NCI-H345 (cell line): ENCODE measurements around the gene PTGER2.

Experiments used
- DNase-seq: peaks from one replicate; lab custom pipeline; 2025; lab: John Stamatoyannopoulos, UW

PTGER2 gene

GRCh38 chr14:52305014-52305413, 9.1 kb upstream of the PTGER2 start:
- no peak for DNase-seq

- no peak for DNase-seq
Measured at GRCh38 chr14:52307376-52307775, 6.7 kb upstream of the PTGER2 start.

DNA sequence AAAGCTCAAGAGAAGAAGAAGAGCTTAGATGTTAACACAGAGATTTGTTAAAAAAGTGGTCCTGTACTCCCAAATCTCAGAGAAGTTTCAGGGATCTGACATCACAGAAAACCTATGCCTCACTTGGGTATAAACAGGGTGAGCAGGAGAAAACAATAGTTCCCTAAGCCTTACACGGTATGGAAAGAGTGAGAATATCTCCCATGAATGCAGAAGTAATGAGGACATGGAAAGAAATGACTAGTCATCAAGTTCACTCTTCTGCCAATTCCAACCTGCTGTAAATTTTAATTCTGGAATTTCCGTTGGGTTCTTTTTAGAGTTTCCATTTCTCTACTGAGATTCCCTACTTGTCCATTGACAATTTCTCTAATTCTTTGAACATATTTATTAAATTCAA, 6.2 kb upstream of the PTGER2 start:
- no peak for DNase-seq

GRCh38 chr14:52310541-52310940, 3.6 kb upstream of the PTGER2 start:
- no peak for DNase-seq

DNA sequence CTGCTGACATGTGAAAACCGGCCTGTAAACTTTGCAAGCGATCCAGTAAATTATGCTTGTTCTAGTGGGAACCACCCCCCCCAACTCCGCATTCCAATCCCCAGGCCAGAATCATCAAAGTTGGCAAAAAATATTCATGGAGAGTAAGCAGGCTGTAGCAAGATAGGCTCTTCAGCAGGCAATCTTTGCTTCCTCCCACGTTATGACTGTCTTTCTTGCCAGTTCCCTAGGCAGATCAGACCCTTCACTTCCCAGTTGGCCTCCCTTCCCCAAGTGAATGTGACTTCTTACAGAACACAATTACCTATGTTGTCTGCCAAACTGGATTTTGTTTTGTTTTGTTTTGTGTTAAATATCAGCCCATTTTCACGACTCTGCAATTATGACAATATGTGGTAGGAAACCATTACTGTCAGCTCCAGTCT, 1.2 kb upstream of the PTGER2 start:
- DNase-seq, result no peak

DNA sequence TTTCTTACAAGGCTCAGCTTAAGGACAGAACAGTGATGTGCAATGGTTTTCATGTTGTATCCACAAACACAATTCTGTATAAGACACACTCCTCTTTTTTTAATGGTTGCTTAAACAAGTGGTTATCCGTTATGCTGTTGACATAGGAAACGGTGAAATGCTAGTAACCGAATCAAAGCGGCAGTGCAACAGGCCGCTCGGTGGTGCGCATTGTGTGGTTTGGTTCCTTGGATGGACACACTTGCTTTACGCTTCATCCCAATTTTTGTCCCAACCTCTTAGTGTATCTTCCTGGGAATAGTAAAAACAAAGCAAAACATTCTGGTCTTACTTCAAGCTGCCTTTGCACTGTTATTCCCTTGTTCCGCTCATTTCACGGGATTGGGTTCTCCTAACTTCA, 650 bp upstream of the PTGER2 start:
- no peak for DNase-seq

DNA sequence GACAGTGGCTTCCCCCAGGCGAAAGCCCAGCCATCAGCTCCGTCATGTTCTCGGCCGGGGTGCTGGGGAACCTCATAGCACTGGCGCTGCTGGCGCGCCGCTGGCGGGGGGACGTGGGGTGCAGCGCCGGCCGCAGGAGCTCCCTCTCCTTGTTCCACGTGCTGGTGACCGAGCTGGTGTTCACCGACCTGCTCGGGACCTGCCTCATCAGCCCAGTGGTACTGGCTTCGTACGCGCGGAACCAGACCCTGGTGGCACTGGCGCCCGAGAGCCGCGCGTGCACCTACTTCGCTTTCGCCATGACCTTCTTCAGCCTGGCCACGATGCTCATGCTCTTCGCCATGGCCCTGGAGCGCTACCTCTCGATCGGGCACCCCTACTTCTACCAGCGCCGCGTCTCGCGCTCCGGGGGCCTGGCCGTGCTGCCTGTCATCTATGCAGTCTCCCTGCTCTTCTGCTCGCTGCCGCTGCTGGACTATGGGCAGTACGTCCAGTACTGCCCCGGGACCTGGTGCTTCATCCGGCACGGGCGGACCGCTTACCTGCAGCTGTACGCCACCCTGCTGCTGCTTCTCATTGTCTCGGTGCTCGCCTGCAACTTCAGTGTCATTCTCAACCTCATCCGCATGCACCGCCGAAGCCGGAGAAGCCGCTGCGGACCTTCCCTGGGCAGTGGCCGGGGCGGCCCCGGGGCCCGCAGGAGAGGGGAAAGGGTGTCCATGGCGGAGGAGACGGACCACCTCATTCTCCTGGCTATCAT, 663 bp downstream of the PTGER2 start:
- DNase-seq, result no peak

DNA sequence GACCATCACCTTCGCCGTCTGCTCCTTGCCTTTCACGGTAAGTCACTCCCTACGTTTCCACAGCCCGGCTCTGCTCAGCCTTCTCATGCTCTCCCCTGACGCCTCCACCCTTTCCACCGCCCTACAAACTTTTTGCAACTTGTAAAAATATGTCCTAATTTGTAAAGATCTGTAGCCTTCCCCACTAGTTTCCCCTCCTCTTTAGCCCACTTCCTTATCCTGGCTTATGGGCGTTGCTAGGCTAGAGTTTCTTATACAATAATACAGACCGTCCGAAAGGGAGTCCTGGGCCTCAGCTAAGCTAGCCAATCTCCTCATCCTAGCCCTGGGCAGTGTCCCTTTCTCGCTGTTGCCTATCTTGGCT, 1.2 kb downstream of the PTGER2 start:
- DNase-seq, result no peak

- DNase-seq, result no peak
Measured at GRCh38 chr14:52318062-52318461, 4.0 kb downstream of the PTGER2 start.

DNA sequence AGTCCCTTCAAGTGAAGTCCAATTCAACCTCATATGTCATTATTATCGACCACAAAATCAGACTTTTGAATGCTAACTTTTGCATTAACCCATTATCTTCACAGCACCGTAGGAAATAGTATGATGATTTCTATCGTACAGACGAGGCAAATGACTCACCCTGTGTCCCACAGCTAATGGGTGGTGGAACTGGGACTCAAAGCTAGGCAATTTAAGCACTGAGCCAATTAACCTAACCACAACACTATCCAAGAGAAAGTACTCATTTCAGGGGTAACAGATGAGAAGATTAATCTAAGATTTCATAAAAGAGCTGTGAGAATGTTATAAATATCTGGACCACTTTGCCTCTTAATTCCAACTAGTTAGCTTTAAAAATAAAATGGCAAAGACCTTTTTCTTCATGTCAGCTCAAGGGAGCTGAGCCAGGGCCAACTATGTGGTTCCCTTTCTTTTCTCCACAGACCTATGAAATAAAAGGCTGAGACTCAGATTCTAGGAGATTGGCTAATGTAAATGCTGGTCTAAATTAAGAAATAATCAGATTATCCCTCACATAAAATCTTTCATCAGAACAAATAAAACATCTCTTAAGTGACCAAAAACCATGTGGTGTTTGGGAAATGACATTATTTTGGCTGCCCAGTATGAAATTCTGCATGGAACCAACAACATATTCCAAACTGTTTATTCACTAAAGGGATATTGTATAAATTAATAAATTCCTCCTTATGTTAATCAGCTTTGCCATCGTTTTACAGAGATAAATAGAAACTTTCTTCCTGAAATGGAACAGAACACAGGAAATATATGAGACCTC, 4.9 kb downstream of the PTGER2 start:
- DNase-seq, result no peak

- DNase-seq, result no peak
Measured at GRCh38 chr14:52319919-52320318, 5.8 kb downstream of the PTGER2 start.

DNA sequence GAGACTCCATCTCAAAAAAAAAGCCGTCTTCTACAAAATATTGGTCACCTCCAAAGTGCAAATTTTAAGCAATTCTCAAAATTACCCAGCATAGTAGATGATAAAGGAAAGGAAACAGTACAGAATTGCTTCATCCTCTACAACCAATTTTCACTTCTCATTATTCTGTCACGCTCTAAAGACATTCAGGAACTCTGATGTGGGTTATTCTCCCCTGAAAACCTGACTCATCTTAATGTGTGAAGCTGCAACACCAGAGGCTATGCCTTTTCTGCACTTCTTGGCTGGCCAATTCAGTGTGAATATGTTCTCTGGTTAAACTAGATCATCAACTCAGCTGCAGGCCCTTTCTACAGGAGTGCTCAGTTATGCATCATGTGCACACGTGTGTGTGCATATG, 11.0 kb downstream of the PTGER2 start:
- no peak for DNase-seq

DNA sequence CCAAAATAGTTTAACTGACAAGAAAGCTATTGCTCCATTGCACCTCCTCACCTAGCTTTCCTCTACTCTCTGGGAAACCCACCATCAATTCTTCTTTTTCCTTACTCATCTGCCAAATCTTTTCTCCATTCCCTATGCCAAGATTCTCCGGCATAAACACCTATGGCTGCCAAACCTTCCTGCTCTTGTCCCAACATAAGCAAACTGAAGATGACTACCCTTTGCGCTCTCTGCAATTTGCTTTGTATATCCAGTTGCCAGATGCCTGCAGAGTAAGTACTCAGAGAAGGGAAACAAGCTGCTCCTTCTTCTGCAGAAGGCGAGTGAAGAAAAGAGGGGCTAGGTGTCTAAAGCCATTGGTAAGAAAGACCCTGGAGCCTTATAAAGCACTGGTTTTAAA, 11.5 kb downstream of the PTGER2 start:
- DNase-seq, result no peak

DNA sequence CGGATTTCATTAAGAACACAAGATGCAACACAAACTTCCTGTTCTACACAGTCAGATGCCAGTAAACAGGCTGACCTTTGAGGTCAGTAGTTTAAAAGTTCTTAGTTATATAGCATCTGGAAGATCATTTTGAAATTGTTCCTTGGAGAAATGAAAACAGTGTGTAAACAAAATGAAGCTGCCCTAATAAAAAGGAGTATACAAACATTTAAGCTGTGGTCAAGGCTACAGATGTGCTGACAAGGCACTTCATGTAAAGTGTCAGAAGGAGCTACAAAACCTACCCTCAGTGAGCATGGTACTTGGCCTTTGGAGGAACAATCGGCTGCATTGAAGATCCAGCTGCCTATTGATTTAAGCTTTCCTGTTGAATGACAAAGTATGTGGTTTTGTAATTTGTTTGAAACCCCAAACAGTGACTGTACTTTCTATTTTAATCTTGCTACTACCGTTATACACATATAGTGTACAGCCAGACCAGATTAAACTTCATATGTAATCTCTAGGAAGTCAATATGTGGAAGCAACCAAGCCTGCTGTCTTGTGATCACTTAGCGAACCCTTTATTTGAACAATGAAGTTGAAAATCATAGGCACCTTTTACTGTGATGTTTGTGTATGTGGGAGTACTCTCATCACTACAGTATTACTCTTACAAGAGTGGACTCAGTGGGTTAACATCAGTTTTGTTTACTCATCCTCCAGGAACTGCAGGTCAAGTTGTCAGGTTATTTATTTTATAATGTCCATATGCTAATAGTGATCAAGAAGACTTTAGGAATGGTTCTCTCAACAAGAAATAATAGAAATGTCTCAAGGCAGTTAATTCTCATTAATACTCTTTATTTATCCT, 13.5 kb downstream of the PTGER2 start:
- no peak for DNase-seq

DNA sequence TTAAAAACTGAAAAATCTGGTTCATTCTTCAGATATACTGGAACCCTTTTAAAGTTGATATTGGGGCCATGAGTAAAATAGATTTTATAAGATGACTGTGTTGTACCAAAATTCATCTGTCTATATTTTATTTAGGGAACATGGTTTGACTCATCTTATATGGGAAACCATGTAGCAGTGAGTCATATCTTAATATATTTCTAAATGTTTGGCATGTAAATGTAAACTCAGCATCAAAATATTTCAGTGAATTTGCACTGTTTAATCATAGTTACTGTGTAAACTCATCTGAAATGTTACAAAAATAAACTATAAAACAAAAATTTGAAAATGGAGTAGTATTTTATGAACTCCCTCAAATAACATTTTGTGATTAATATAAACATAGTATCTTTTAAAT, 14.2 kb downstream of the PTGER2 start:
- DNase-seq, result no peak

- no peak for DNase-seq
Measured at GRCh38 chr14:52329678-52330369, 15.7 kb downstream of the PTGER2 start.

DNA sequence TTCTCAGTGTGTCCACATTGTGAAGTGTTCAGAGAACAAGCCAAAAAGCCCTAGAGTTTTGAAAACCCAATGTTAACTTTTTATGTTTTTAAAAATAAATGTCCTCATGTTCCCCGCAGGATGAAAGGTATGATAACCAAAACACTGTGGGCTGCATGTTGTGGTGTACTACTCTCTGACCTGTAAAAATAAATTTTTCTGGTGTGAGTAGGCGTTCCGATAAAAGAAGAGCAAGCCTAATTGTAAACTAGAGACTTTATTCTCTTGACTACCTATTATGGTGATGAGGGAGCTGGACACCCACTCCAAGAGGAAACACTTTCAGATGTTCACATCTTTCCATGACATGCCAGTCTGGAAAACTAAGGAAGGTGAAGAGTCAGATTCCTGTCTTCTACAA, 18.2 kb downstream of the PTGER2 start:
- no peak for DNase-seq

GRCh38 chr14:52333108-52333507, 19.0 kb downstream of the PTGER2 start:
- no peak for DNase-seq

- DNase-seq, result no peak
Measured at GRCh38 chr14:52333823-52334657, 19.9 kb downstream of the PTGER2 start.

GRCh38 chr14:52336241-52336640, 22.1 kb downstream of the PTGER2 start:
- DNase-seq, result no peak

- no peak for DNase-seq
Measured at GRCh38 chr14:52338051-52338681, 24.1 kb downstream of the PTGER2 start.
